ENCODE measurements around the gene GALNT14.

- TF ChIP-seq POLR2A (IDR thresholded peaks at IDR 0.05) (no peak), POLR2AphosphoS5 (IDR thresholded peaks at IDR 0.05; ENCODE audit: insufficient read depth in 1 of 2, low read depth in 1 of 2) (no peak)
- TF ChIP-seq, protein P1, sequence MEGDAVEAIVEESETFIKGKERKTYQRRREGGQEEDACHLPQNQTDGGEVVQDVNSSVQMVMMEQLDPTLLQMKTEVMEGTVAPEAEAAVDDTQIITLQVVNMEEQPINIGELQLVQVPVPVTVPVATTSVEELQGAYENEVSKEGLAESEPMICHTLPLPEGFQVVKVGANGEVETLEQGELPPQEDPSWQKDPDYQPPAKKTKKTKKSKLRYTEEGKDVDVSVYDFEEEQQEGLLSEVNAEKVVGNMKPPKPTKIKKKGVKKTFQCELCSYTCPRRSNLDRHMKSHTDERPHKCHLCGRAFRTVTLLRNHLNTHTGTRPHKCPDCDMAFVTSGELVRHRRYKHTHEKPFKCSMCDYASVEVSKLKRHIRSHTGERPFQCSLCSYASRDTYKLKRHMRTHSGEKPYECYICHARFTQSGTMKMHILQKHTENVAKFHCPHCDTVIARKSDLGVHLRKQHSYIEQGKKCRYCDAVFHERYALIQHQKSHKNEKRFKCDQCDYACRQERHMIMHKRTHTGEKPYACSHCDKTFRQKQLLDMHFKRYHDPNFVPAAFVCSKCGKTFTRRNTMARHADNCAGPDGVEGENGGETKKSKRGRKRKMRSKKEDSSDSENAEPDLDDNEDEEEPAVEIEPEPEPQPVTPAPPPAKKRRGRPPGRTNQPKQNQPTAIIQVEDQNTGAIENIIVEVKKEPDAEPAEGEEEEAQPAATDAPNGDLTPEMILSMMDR (IDR thresholded peaks at IDR 0.05) = no peak
These were observed 182.6 kb downstream of the GALNT14 start for GRCh38 chr2:30955516-30956132.

All from vagina (tissue), 2 donors.